H9 (cell line): ENCODE data around the gene RNU1-1. TPM values are rescaled to one million over a fixed set of nuclear protein-coding genes. Genes with fewer than 3 reads are reported as not detected.

Experiments used
- DNase-seq: peaks from one replicate; pipeline ENCODE4 v3.0.0-alpha.2; 2017
- H2AFZ ChIP-seq: one replicate; pipeline ENCODE4 v1.6.1; 2013; ENCODE audit warnings: mild to moderate bottlenecking, low read length, control low read depth, moderate library complexity
- H2AK5ac ChIP-seq: 2 replicates; pipeline ENCODE4 v1.6.1; 2013; ENCODE audit warnings: low read length, control low read depth, mixed read lengths; ENCODE audit not compliant: insufficient read length
- H2BK120ac ChIP-seq: one replicate; pipeline ENCODE4 v1.6.1; 2013; ENCODE audit warnings: low read depth, mild to moderate bottlenecking, low read length, control low read depth, inconsistent platforms; ENCODE audit not compliant: poor library complexity, severe bottlenecking
- H2BK12ac ChIP-seq: 2 replicates; pipeline ENCODE4 v1.6.1; 2013; ENCODE audit warnings: low read length, control low read depth, mixed read lengths, low read depth; ENCODE audit not compliant: insufficient read length
- H2BK15ac ChIP-seq: 2 replicates; pipeline ENCODE4 v1.6.1; 2013; ENCODE audit warnings: low read depth, low read length, control low read depth
- H2BK20ac ChIP-seq: one replicate; pipeline ENCODE4 v1.6.1; 2013; ENCODE audit warnings: low read depth, mild to moderate bottlenecking, low read length, control low read depth, inconsistent platforms; ENCODE audit not compliant: poor library complexity, severe bottlenecking
- H2BK5ac ChIP-seq: 2 replicates; pipeline ENCODE4 v1.6.1; 2013; ENCODE audit warnings: low read length, control low read depth, mixed read lengths; ENCODE audit not compliant: insufficient read length
- H3K14ac ChIP-seq: 2 replicates; pipeline ENCODE4 v1.6.1; 2013; ENCODE audit warnings: low read length, control low read depth; ENCODE audit not compliant: insufficient read depth
- H3K18ac ChIP-seq: 2 replicates; pipeline ENCODE4 v1.6.1; 2013; ENCODE audit warnings: low read depth, mild to moderate bottlenecking, mixed read lengths, low read length, control low read depth; ENCODE audit not compliant: insufficient read length
- H3K23ac ChIP-seq: 2 replicates; pipeline ENCODE4 v1.6.1; 2013; ENCODE audit warnings: low read length, control low read depth, mixed read lengths, low read depth; ENCODE audit not compliant: insufficient read length
- H3K23me2 ChIP-seq: 2 replicates; pipeline ENCODE4 v1.6.1; 2013; ENCODE audit warnings: low read depth, mild to moderate bottlenecking, mixed read lengths, low read length, control low read depth; ENCODE audit not compliant: insufficient read length, poor library complexity, severe bottlenecking
- H3K27ac ChIP-seq: 2 replicates; pipeline ENCODE4 v1.5.1; 2013; ENCODE audit warnings: low read length, control low read depth, mixed read lengths, low read depth; ENCODE audit not compliant: insufficient read length
- H3K27me3 ChIP-seq: 2 replicates; pipeline ENCODE4 v1.6.1; 2013; ENCODE audit warnings: low read length, control low read depth, inconsistent platforms; ENCODE audit not compliant: insufficient read depth
- H3K4ac ChIP-seq: 2 replicates; pipeline ENCODE4 v1.6.1; 2013; ENCODE audit warnings: low read depth, mild to moderate bottlenecking, control low read depth, inconsistent platforms, low read length, moderate library complexity
- H3K4me1 ChIP-seq: 2 replicates; pipeline ENCODE4 v1.6.1; 2013; ENCODE audit warnings: low read length, control low read depth, inconsistent platforms; ENCODE audit not compliant: insufficient read depth
- H3K4me2 ChIP-seq: 2 replicates; pipeline ENCODE4 v1.6.1; 2013; ENCODE audit warnings: low read length, control low read depth, mixed read lengths; ENCODE audit not compliant: insufficient read length, insufficient read depth
- H3K56ac ChIP-seq: 2 replicates; pipeline ENCODE4 v1.6.1; 2013; ENCODE audit warnings: low read depth, mild to moderate bottlenecking, mixed read lengths, low read length, control low read depth; ENCODE audit not compliant: insufficient read length
- H3K79me1 ChIP-seq: 2 replicates; pipeline ENCODE4 v1.6.1; 2013; ENCODE audit warnings: low read depth, mild to moderate bottlenecking, moderate library complexity, low read length, control low read depth, inconsistent platforms; ENCODE audit not compliant: insufficient read depth, poor library complexity, severe bottlenecking
- H3K79me2 ChIP-seq: 2 replicates; pipeline ENCODE4 v1.6.1; 2013; ENCODE audit warnings: low read length, control low read depth, inconsistent platforms; ENCODE audit not compliant: insufficient read depth
- H3K9ac ChIP-seq: 2 replicates; pipeline ENCODE4 v1.6.1; 2013; ENCODE audit warnings: low read length, control low read depth, mixed read lengths; ENCODE audit not compliant: insufficient read length; ENCODE audit errors: extremely low read depth
- H3K9me3 ChIP-seq: one replicate; pipeline ENCODE4 v1.6.1; 2013; ENCODE audit warnings: low read depth, low read length, inconsistent platforms; ENCODE audit not compliant: control insufficient read depth
- H3T11ph ChIP-seq: one replicate; pipeline ENCODE4 v1.6.1; 2013; ENCODE audit warnings: mild to moderate bottlenecking, low read length, control low read depth, inconsistent platforms
- H4K20me1 ChIP-seq: one replicate; pipeline ENCODE4 v1.6.1; 2013; ENCODE audit not compliant: control insufficient read depth, insufficient read length, insufficient read depth
- H4K5ac ChIP-seq: 2 replicates; pipeline ENCODE4 v1.6.1; 2013; ENCODE audit warnings: low read depth, mild to moderate bottlenecking, mixed read lengths, low read length, control low read depth; ENCODE audit not compliant: insufficient read length
- H4K8ac ChIP-seq: replicated peaks from 2 replicates; pipeline ENCODE4 v1.6.1; 2013; ENCODE audit warnings: low read length, control low read depth, mixed read lengths, low read depth; ENCODE audit not compliant: insufficient read length
- H4K91ac ChIP-seq: 2 replicates; pipeline ENCODE4 v1.6.1; 2013; ENCODE audit warnings: low read depth, mild to moderate bottlenecking, moderate library complexity, mixed read lengths, low read length, control low read depth; ENCODE audit not compliant: insufficient read length
- H3K27ac Mint-ChIP-seq, 3 experiments: 2 replicates in 2 of 3; 3 replicates in 1 of 3; pipeline ENCODE4 v1.8.0; 2020 to 2021; ENCODE audit warnings: mixed read lengths in 3 of 3, mild to moderate bottlenecking in 1 of 3, moderate library complexity in 1 of 3
- H3K27me3 Mint-ChIP-seq: 2 replicates; pipeline ENCODE4 v1.8.0; 2021; ENCODE audit warnings: low read depth, mild to moderate bottlenecking, moderate library complexity, mixed read lengths
- H3K36me3 Mint-ChIP-seq, 3 experiments: 2 replicates in 2 of 3; 3 replicates in 1 of 3; pipeline ENCODE4 v1.8.0; 2020 to 2021; ENCODE audit warnings: low read depth in 3 of 3, mixed read lengths in 3 of 3; ENCODE audit not compliant: insufficient read depth in 1 of 3
- H3K4me1 Mint-ChIP-seq, 2 experiments: 2 replicates each; pipeline ENCODE4 v1.8.0; 2020; ENCODE audit warnings: mixed read lengths in 2 of 2
- H3K4me3 Mint-ChIP-seq, 2 experiments: 2 replicates in 1 of 2; 3 replicates in 1 of 2; pipeline ENCODE4 v1.8.0; 2020 to 2021; ENCODE audit warnings: mild to moderate bottlenecking in 2 of 2, mixed read lengths in 2 of 2, moderate library complexity in 1 of 2
- H3K9me3 Mint-ChIP-seq, 2 experiments: 2 replicates in 1 of 2; 3 replicates in 1 of 2; pipeline ENCODE4 v1.8.0; 2020; ENCODE audit warnings: mild to moderate bottlenecking in 2 of 2, mixed read lengths in 2 of 2, moderate library complexity in 1 of 2
- WGBS: extraction: QIAGEN DNeasy Blood & Tissue Kit; methylation state at CpG from one replicate; pipeline ENCODE4 v1.1.7; 2013; ENCODE audit warnings: missing lambda C conversion rate, low lambda C conversion rate, mixed read lengths; ENCODE audit not compliant: insufficient read length; ENCODE audit errors: extremely low coverage; 5-methylcytosine and 5-hydroxymethylcytosine counted together
- total RNA-seq: library from RNA; stranded (reverse); gene quantifications from 2 replicates; pipeline ENCODE4 v1.2.1, GENCODE V29; 2021
- TF ChIP-seq, protein P1 (sequence below): fragments of 200-600 bp; sonication (generic); conservative IDR thresholded peaks from 3 replicates; pipeline ENCODE4 v1.8.0; 2021; ENCODE audit warnings: antibody characterized with exemption, mild to moderate bottlenecking

Gene RNU1-1
- total RNA-seq, 1 experiment from 2014 or later, result 2,051 TPM

DNA sequence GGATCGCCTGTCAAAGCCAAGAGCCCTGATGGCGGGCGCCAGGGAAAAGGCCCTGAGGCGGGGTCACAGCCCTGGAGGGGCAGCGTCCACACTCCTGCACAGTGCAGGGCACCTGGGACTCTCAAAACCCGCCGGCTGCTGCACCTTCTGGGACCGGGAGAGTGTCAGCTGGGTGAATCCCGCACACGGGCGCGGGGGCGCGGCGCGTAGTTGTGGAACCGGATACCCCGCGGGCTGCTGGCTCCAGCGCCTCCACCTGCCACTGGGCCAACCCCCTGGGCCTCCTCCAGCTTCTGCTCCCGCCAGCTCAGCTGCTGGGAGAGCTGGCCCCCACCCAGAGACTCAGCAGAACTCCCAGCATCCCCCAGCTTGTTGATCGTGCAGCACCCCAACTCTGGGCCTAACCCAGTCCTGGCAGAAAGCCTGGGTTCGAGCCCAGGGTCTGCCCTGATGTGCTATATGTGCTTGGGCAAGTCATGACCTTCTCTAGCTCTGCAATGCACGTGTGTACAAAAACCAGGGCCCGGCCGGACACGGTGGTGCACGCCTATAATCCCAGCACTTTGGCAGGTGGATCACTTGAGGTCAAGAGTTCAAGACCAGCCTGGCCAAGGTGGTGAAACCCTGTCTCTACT is 39.8 kb downstream of the RNU1-1 start:
- Histone ChIP-seq H2AFZ (no peak overlapping the region), H4K5ac (no peak overlapping the region), H2AK5ac (no peak overlapping the region), H3K23ac (no peak overlapping the region), H2BK12ac (no peak overlapping the region), H3T11ph (no peak overlapping the region), H3K4me1 (no peaks in the 10 kb centered on the region), H3K9ac (no peak overlapping the region), H3K4ac (no peak overlapping the region), H3K4me2 (no peak overlapping the region), H3K79me2 (no peaks in the 10 kb centered on the region), H4K91ac (no peak overlapping the region), H3K27ac (no peak overlapping the region), H2BK5ac (no peak overlapping the region), H2BK15ac (no peak overlapping the region), H2BK120ac (no peak overlapping the region), H3K56ac (no peak overlapping the region), H3K9me3 (no peaks in the 10 kb centered on the region), H4K20me1 (no peaks in the 10 kb centered on the region), H3K23me2 (no peaks in the 10 kb centered on the region), H3K27me3 (no peaks in the 10 kb centered on the region), H3K79me1 (no peaks in the 10 kb centered on the region), H4K8ac (no peak overlapping the region), H3K18ac (no peak overlapping the region), H3K14ac (no peak overlapping the region), H2BK20ac (no peak overlapping the region)
- no peaks in the 10 kb centered on the region for H3K27me3 Mint-ChIP-seq
- no peak for DNase-seq
- no peaks in the 10 kb centered on the region for H3K4me1 Mint-ChIP-seq
- H3K36me3 Mint-ChIP-seq, result peaks cover 6 to 44% (median 35%) of the 10 kb centered on the region in 3 experiments
- TF ChIP-seq, protein P1, sequence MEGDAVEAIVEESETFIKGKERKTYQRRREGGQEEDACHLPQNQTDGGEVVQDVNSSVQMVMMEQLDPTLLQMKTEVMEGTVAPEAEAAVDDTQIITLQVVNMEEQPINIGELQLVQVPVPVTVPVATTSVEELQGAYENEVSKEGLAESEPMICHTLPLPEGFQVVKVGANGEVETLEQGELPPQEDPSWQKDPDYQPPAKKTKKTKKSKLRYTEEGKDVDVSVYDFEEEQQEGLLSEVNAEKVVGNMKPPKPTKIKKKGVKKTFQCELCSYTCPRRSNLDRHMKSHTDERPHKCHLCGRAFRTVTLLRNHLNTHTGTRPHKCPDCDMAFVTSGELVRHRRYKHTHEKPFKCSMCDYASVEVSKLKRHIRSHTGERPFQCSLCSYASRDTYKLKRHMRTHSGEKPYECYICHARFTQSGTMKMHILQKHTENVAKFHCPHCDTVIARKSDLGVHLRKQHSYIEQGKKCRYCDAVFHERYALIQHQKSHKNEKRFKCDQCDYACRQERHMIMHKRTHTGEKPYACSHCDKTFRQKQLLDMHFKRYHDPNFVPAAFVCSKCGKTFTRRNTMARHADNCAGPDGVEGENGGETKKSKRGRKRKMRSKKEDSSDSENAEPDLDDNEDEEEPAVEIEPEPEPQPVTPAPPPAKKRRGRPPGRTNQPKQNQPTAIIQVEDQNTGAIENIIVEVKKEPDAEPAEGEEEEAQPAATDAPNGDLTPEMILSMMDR, result no peak
- H3K9me3 Mint-ChIP-seq, result no peaks in the 10 kb centered on the region
- H3K27ac Mint-ChIP-seq, result no peak overlapping the region; a peak in 1 of 7 replicates
- WGBS, result no CpG with 5 or more reads among the region's 28 CpGs
- no peak overlapping the region for H3K4me3 Mint-ChIP-seq
